Measurements from ENCODE around the gene ZNF398.
"Not testable (repeated sequence)": the region's sequence is repeated elsewhere in the genome, so short reads cannot be mapped to it uniquely, and the experiment has no call there.

- TF ChIP-seq CTCF, EZH2 (IDR thresholded peaks at IDR 0.05): not testable (repeated sequence)
Observed at GRCh38 chr7:149144436-149144922, 2.8 kb upstream of the ZNF398 start.
